ENCODE measurements around the gene HDAC7. TPM values are rescaled to one million over a fixed set of nuclear protein-coding genes. Genes with fewer than 3 reads are reported as not detected.

The HDAC7 gene
- total RNA-seq, 3 donors from 2014 or later (not counting 1 experiment from before 2014, with no cell fraction given): 141 to 235 (median 147) TPM

GRCh38 chr12:47798382-47798948 is 21.2 kb downstream of the HDAC7 start:
- DNase-seq (no peak), ATAC-seq (no peak)
- H3K4me3 Mint-ChIP-seq: no peak overlapping the region
- Histone ChIP-seq H3K9me3 (ENCODE audit: control insufficient read depth, insufficient read depth, low read length) (no peaks in the 10 kb centered on the region), H3K27me3 (ENCODE audit: control insufficient read depth, insufficient read depth, low read length) (no peaks in the 10 kb centered on the region), H3K36me3 (ENCODE audit: control insufficient read depth, insufficient read depth, low read length) (peaks cover 55% of the 10 kb centered on the region), H3K4me1 (ENCODE audit: control insufficient read depth, insufficient read depth, low read length) (peaks cover 54% of the 10 kb centered on the region), H3K4me3 (ENCODE audit: low read length) (no peak overlapping the region), H3K27ac (ENCODE audit: low read length) (no peak overlapping the region)
- H3K4me1 Mint-ChIP-seq: peaks cover 38 to 50% of the 10 kb centered on the region in 2 donors
- no peak for TF ChIP-seq CTCF (IDR thresholded peaks at IDR 0.05)
- peak overlapping the region in 1 of 2 donors; percentile 72 for H3K27ac Mint-ChIP-seq
- intact Hi-C loops (cut with micrococcal nuclease): no loop called here
- H3K27me3 Mint-ChIP-seq (ENCODE audit: low read depth in 2 of 2): no peaks in the 10 kb centered on the region
- no peaks in the 10 kb centered on the region for H3K9me3 Mint-ChIP-seq
- WGBS (ENCODE audit: insufficient coverage): 80% methylated on average over 17 of the region's 17 CpGs
- H3K36me3 Mint-ChIP-seq: no peaks in the 10 kb centered on the region

- no peaks in the 10 kb centered on the region for H3K9me3 Mint-ChIP-seq
- intact Hi-C loops (cut with micrococcal nuclease): loop anchor here (1.0 kb wide), 1 partner anchor 40 kb away; no protein-coding TSS in a partner anchor
- H3K27ac ChIP-seq (ENCODE audit: low read length): no peak overlapping the region
- no peaks in the 10 kb centered on the region for H3K27me3 ChIP-seq (ENCODE audit: control insufficient read depth, insufficient read depth, low read length)
- no peaks in the 10 kb centered on the region for H3K9me3 ChIP-seq (ENCODE audit: control insufficient read depth, insufficient read depth, low read length)
- peak; percentile 33 to 73 (median 71) for ATAC-seq
- WGBS (ENCODE audit: insufficient coverage): 88% methylated on average over 10 of the region's 10 CpGs
- no peak overlapping the region for H3K4me3 ChIP-seq (ENCODE audit: low read length)
- DNase-seq: peak in 1 of 2 donors; percentile 69
- TF ChIP-seq CTCF (IDR thresholded peaks at IDR 0.05): peak; percentile 20
- peak overlapping the region; percentile 72 to 87 for H3K27ac Mint-ChIP-seq
- peaks cover 28 to 40% of the 10 kb centered on the region in 2 donors for H3K4me1 Mint-ChIP-seq
- H3K36me3 Mint-ChIP-seq: no peaks in the 10 kb centered on the region
- H3K4me3 Mint-ChIP-seq: peak overlapping the region; percentile 56
- no peaks in the 10 kb centered on the region for H3K27me3 Mint-ChIP-seq (ENCODE audit: low read depth in 2 of 2)
- H3K36me3 ChIP-seq (ENCODE audit: control insufficient read depth, insufficient read depth, low read length): peaks cover 63% of the 10 kb centered on the region
- H3K4me1 ChIP-seq (ENCODE audit: control insufficient read depth, insufficient read depth, low read length): peaks cover 43% of the 10 kb centered on the region
Measured at GRCh38 chr12:47797441-47797840, 22.3 kb downstream of the HDAC7 start.

GRCh38 chr12:47795814-47796411 is 23.8 kb downstream of the HDAC7 start:
- ATAC-seq: no peak

More at GRCh38 chr12:47795814-47796411, 23.8 kb downstream of the HDAC7 start:
- Histone ChIP-seq H3K27me3 (ENCODE audit: control insufficient read depth, insufficient read depth, low read length) (no peaks in the 10 kb centered on the region), H3K27ac (ENCODE audit: low read length) (no peak overlapping the region), H3K36me3 (ENCODE audit: control insufficient read depth, insufficient read depth, low read length) (peaks cover 71% of the 10 kb centered on the region), H3K4me1 (ENCODE audit: control insufficient read depth, insufficient read depth, low read length) (peaks cover 30% of the 10 kb centered on the region), H3K9me3 (ENCODE audit: control insufficient read depth, insufficient read depth, low read length) (no peaks in the 10 kb centered on the region), H3K4me3 (ENCODE audit: low read length) (no peak overlapping the region)
- Mint-ChIP-seq H3K9me3 (no peaks in the 10 kb centered on the region), H3K4me3 (no peak overlapping the region), H3K4me1 (peaks cover 12 to 24% of the 10 kb centered on the region in 2 donors), H3K27ac (no peak overlapping the region), H3K36me3 (no peaks in the 10 kb centered on the region), H3K27me3 (ENCODE audit: low read depth in 2 of 2) (no peaks in the 10 kb centered on the region)
- intact Hi-C loops (cut with micrococcal nuclease): no loop called here
- no peak for TF ChIP-seq CTCF (IDR thresholded peaks at IDR 0.05)
- WGBS (ENCODE audit: insufficient coverage): 96% methylated on average over 22 of the region's 22 CpGs
- DNase-seq: no peak

Data from natural killer cell (primary cell).